GM19438 (cell line): ENCODE measurements around the gene SCN4A.

Source experiments
- ATAC-seq: cut with Tn5 transposase; IDR thresholded peaks from one replicate; pipeline ENCODE4 v1.9.1; 2021; ENCODE audit warnings: low read depth; ENCODE audit not compliant: unreplicated experiment

Gene SCN4A

DNA sequence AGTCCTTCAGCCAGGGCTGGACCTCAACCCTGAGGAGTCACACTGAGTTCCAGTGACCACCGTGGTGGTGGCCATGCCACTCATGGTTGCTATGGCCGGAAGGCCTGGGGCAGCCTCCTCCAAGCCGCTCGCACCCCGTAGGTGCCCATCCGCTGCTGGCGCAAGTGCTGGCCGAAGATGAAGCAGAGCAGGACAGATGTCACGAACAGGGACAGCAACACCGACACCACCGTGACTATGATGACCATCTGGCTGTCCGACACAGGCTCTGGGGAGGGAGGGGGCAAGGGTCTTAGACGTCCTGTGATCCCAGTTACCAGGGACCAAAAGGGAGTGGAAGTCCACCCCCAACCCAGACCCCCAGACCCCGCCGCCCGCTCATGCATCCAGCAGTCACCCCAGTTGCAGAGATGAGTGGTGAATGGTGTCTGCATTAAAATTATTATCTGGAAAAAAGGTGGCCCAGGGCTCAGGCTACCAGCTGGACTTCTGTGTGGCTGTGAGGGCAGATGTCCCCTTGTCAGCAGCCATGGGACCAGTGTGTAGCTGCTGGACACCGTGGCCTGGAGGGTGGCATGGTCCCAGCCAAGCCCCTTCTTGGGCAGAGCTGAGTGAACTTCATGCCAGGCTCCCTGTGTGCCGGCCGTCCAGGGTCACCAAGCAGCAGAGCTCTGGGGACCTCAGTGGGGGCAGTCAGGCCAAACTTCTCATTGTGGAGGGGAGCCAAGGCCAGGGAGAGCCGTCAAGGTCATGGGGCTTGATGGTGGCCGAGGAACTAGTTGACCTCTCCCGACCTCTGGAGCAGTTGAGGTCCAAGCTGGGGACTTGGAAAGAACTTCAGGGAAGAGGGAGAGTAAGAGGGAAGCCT, 30.2 kb upstream of the SCN4A start:
- ATAC-seq, result no peak

DNA sequence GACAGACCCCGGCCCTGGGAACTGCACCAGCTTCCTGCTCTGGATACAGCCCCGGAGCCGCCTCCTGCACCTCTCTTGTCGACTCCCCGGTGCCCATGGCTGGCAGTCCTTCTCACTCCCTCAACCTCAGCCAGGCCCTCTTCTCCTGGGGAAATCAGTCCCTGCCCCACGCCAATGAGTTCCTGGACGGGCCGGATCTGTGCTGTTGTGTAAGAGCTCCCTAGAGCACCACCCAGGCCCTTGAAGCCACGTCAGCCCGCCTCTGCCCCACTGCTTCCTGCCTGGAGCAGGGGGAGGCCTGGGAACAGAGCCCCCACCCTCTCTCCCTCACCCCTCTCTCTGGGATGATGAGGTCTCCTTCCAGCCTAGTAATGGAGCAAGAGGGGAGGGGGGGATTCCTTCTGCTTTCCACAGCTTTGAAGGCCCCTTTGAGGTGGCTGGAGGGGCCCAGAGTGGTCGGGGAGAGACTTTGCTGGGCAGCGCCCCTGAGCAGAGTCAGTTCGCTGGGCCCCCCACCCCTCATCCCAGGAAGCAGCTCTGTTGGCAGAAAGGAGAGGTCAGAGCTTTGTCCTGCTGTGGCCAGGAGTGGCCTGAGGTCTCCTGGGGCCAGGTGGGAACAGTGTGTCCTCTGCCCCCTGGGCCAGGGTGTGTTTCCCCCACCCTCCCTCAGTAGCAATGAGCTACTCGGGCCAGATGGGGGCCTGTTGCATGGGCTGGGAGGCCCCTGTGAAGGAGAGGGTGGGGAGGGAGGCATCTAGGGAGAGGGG, 29.2 kb upstream of the SCN4A start:
- ATAC-seq, result no peak

DNA sequence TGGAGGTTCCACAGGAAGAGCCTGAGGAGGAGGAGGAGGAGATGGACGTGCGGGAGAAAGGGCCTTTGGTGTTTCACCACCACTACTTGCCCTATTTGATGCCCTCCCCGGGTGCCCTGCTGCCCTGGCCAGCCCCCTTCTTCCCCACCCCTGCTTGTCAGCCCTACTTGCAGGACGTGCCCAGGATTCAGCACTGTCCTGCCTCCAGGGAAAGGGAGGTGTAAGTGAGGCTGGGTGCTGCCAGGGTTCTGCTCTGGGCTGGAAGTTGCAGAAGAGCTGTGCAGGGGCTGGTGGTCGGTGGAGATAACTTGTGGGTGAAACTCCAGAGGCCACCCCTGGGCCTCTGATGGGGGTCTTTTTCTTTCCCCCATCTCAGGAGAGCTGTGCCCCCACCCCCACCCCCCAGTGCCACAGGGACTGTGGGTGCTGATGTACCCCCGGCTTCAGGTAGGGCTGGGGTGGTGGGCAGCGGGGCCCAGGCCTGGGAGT, 28.4 kb upstream of the SCN4A start:
- no peak for ATAC-seq

DNA sequence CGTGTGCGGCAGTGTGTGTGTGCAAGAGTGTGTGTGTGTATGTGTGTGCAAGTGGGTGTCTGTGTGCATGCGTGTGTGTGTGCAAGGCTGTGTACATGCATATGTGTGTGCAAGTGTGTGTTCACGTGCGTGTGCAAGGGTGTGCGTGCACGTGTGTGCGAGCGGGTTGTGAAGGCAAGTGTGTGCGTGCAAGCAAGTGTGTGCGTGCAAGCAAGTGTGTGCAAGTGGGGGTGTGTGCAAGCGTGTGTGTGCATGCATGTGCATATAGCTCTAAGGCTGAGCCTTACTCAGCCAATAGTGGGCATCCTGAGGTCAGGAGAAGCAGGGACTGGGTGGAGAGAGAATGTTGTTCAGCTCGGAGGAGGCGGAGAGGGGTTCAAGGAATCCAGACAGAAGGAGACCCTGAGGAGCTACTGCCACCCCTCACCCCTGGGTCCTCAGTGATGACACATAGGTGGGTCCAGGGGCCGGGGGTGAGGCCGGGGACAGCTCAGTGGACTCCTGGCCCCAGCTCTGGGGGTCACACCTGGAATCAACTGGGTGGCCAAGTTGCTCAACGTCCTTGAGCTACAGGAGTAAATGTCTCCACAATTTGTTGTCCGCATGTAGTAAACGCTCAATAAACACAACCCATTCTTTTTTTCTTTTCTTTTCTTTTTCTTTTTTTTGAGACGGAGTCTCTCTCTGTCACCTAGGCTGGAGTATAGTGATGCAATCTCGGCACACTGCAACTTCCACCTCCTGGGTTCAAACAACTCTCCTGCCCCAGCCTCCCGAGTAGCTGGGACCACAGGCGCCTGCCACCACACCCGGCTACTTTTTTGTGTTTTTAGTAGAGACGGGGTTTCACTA, 27.2 kb upstream of the SCN4A start:
- no peak for ATAC-seq

DNA sequence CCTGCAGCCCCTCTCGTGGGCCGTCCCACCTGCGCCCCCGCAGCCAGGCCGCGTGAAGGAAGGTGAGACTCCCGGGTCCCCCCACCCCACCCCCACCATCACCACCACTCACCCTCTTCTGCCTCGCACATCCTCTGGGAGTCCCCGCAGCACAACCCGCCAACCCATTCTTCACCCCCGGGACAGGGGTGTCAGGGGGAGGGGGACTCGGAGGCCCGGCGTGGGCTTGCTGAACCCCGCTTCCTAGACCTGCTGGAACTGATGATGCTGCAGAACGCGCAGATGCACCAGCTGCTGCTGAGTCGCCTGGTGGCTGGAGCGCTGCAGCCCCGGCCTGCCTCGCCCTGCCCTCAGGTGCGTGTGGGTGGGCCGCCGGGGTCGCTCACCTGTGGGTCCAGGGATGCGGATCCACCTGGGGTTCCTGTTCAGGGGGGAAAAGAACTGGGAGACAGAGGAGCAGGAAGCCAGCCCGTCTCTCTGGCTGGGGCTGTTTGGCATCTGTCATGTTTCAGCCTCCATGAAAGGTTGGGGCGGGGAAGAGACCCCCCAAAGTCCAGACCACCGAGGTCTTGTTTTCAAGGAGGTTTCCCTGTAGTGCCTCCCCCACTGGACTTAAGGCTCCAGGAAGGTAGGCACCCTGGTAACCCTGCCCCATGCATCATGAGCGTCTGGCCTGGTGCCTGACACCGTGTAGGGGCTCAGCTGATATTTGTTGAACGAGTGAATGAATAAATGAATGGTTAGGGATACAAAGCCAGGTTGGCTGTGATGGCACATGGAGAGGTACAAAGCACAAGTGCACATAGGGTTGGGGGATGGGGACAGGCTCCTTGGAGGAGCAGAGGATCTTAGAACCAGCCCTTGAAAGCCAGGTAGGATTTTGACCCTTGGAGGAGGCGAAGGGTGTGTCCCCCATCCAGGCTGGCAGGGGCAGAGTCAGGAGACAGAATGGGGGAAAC, 26.3 kb upstream of the SCN4A start:
- peak; percentile 20 for ATAC-seq

DNA sequence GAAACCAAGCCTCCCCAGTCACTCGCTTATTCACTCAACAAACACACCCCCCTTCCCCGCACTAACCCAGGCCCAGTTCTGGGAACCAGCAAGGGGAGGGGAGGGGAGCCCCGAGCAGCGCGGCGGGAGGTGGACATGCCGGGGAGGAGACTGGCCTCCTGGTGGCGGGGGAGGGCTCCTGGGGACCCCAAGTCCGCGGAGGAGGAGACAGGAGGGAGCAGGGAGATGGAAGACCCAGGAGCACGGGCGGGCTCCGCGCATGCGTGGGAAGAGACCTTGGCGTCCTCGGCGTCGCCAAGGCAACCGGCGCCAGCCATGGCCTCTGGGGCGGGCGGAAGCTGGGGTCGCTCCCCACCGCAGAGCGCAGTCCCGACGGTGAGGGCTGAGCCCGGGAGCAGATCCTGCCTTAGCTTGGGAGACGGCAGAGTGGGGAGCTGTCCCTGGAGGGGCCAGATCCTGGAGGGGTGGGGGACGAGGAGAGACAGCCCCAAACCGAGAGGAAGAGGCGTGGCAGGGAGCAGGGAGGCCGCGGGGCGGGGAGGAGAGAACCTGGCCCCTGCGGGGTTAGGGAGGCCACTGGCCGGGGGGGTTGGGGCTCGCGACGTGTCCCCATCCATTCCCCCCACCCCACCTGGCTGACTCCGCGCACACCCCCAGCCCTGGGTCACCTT, 25.5 kb upstream of the SCN4A start, which contains the start of gene PRR29:
TSS of gene PRR29 (plus strand) at position 302 of the 671 bp plus-strand sequence. CDS start at position 316, 14 bp downstream.
- ATAC-seq, result peak; percentile 66

DNA sequence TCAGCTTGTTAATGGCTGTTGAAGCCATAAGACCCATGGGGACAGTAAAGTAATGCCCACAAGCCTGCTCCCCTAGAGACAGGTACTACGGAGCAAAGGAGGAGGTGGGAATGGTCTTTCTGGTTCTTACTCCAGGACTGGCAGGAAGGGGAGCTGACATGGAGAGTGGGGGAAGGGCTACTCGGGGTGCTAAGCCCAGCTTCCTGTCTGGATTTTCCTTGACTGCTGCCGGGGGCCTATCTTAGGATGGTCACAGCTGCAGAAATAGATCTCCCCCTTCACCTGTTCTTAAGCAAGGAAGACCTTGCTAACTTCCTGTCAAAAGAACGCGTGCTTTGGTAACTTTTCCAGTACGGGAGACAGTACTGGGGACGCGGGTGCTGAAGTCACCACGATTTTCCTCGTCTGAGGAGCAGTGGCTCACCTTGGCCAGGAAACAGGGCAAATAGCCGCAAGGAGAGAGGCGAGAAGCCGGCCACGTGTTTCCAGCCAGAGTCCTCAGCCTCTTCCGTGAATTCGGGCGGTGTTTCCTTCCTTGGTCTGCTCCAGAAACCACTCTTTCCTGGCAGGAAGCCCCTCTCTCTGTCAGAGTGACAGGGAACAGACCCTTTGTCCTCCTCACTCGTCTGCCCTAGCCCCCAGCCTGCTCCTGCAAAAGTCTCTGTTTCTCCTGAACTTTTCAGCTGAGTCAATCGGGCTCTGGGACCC, 24.8 kb upstream of the SCN4A start:
- no peak for ATAC-seq

DNA sequence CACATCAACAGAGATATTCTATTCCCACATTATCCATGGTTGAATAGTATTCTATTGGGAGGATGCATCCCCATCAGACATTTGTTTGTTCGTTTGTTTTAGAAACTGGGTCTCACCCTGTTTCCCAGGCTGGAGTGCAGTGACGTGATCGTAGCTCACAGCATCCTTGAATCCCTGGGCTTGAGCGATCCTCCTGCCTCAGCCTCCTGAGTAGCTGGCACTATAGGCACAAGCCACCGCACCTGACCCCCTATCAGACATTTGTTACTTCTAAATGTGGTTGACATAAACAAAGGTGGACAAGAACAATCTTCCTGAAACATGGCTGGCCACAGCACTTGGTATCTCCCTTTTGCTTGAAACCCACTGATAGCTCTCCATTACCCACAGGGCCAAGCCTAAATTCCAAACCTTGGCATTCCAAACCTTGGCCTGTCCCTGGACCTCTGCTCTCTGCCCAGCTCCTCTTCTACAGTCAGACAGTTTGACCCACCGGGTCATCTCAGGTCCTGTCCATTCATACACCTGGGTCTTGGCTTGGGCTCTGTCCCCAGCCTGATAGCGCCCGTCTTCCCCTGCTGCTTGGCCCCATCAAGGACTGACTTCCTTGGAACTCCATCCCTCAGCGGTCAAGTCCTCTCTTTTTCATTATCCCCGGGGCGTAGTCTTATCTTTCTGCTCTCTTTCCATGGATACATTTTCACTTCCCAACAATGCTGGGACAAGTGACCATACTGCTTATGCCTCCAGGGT, 23.9 kb upstream of the SCN4A start:
- no peak for ATAC-seq

DNA sequence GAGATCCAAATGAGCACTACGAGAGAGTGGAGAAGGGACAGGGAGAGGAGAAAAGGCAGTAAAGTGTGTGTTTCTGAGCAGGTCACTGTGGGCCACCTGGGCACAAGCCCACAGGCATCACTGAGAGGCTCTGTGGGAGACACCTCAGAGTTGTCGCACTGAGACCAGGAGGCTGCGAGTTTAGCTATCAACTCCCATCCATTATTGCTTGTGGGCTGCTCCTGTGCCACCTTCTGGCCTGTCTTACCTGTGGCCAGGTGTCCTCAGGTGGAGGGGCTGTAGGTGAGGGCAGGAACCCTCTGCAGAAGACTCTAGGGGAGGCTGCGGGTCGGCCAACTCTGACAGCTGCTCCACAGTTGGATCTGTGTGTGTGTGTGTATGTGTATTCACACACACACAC, 22.9 kb upstream of the SCN4A start:
- ATAC-seq, result no peak

DNA sequence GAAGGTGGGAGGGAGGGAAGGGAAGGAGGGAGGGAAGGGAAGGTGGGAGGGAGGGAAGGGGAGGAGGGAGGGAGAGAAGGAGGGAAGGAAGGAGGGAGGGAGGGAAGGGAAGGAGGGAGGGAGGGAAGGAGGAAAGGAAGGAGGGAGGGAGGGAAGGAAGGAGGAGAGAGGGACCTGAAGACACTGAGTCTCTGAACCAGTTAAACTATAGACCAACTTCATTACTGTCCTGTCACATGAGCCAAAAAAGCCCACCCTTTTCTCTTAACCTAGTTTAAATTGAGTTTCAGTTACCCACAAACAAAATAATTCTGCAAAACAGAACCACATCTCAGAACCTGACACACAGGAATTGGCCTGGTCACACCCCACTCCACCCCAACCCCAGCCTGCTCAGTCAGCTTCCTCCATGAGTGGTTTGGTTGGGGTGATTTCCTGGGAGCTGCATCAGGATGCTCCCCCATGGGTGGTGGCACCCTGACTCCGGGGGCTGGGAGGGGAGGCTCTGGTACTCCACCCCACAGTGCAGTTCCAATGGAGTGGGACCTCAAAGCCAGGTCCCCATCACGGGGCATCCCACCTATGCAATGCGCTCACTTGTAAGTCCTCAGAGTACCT, 20.8 kb upstream of the SCN4A start:
- ATAC-seq, result no peak

DNA sequence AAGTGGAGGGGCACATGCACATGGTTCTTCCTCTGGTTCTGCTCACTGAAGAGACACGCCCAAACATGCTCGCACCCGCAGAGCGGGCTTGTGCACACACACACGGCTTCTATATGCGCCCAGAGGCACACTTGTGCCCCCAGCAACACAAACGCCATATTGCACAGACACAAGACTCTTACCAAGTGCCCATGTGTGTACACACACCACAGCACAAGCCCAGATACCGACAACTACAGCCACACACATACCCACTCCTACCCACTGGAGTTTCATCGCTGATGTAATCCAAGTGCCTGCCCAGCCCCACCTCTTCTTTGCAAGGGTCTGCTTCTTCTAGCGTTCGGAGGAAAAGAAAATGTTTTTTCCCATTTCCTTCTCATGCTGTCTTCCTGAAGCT, 18.9 kb upstream of the SCN4A start:
- no peak for ATAC-seq

DNA sequence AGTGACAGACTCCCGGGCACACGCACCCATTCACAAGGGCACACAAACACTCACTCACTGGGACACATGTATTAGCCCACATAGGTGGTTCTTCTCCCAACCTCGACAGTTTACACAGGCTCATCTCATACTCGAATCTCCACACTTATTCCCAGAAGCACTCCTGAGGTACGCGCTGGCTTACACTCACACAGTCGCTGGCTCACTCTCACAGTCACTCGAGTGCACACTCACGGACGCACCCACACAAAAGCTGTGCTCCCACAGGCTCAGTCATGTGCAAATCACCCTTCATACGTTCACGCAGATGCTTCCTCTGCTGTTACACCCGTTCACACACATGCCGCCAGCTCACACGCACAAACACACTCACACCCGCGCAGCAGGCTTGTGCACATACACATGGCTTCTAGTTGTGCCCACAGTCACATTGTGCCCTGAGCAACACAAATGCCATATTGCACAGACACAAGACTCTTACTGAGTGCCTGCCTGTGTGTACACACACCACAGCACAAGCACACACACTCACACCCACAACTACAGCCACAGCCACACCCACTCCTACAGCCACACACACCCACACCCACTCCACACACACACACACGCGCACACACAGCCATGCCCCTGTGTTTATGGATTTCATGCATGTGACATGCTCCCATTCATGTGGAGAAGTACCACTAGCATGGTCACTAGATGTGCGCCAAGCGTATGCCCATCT, 17.1 kb upstream of the SCN4A start:
- ATAC-seq, result no peak

DNA sequence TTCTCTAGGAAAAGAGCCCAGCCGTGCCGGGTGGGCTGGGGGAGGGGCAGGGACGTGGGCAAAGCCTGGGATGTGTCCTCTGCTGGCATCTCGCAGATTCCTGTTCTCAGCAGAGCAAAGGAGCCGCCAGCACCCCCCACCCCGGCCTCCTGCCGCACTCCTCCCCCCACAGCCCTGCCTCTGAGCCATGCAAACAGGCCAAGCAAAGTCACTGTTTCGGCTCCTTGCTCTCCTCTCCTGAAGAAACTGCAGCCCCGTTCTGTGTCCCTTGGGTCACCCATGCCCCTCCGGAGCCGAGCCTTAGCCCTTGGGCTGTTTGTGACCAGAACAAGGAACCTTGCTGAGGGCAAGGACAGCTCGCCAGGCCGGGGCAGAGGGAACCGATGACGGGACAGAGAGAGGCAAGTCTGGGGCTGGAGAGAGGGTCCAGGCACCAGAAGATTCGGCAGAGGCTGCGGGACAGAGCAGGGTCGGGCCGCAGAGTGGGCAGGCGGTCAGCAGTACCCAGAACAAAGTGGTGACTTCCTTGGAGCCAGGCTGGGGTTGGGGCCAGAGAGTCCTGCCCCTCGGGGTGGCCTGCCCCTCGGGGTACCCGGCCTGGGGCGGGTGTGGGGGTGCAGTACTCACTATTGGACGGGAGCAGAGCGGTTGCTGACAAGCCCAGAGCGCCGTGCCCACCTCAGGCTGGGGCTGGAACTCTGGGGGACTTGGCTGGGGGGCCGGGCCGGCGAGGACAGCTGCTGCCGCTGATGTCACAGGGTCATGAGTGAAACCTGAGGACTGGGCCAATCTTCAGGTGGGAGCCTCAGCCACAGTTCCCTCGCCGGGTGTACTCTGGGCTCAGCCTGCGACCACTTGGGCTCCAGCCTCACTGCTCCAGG, 16.3 kb upstream of the SCN4A start:
- ATAC-seq, result no peak

DNA sequence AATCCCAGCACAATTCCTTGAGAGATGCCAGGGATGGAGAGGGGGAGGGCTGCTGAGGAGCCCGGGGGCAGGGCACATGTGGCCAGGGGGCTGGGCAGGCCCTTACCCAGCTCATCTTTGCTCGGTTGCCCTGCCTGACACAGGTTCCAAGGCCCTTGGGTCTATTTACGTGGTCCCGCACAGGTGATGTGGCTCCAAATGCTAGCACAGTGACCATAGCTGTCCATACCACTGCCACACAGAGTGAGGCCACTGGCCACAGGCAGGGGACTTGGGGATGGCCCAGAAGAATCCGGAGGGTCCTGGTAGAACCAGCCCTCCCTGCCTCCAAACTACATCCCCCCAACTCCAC, 15.4 kb upstream of the SCN4A start:
- ATAC-seq, result no peak

DNA sequence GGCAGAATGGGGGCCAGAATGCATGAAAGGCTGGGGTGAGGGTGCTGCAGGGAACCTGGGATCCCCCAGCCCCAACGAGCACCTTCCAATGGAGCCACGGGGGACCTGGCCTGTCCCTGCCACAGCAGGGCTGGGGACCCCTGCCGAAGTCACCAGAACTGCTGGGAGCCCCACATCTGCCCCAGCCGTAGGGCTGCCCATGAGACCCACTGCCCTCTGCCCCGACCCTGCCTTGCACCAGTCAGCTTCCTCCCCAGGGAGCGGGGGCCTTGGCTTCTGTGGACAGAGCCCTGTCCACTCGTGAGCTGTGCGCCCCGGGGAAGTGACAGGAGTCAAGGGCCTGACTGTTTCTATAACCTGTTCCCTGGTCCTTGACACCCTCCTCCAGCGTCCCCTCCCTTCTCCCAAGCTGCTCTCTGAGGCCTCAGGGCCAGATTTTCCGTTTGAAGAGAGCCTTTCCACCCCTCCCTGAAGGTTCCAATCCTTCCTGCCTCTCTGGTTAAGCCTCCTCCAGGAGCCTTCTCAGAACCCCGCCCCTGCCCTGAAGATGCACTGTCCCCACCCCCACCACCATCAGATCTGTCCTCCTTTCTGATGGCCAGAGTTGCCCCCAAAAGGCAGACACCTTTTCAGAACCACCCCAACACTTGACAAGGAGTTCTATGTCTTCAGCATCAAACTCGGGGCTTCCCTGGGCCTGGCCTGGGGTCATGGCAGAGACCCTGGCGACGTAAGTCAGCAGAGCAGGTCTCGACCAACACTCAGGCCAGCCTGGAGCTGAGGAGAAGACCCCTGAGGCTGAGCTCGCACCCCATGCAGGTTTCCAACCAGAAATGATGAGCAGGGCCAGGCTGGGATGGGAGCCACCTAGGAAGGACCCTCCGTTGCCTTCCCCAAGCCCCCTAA, 14.8 kb upstream of the SCN4A start:
- no peak for ATAC-seq
